Measurements from ENCODE around the gene TEAD3.

DNA sequence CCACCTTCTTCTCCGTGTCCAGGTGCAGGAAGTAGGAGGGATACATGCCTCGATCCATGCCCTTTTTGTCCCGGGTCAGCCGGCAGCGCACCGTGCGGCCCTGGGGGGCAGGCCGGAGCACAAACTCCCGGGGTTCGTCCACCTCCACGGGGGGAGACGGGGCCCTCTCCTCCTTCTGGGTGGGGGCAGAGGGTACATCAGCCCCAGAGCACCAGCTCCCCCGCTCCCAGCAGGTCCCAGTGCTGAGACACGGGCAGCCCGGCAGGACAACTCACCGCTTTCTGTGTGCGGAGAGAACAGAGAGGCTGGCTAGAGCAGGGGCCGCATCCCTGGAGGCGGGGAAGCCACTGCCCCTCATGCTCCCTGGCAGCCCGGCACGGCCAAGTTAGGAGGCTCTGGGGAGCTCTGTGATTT is 9.1 kb upstream of the TEAD3 start:
- TF ChIP-seq EP300 (IDR thresholded peaks at IDR 0.05; ENCODE audit: borderline replicate concordance in 1 of 2, control insufficient read depth in 1 of 2, low read depth in 2 of 2, low read length in 2 of 2) (no peak), EGR1 (IDR thresholded peaks at IDR 0.05; ENCODE audit: borderline replicate concordance in 1 of 2, low read depth in 2 of 2, low read length in 2 of 2) (no peak)

Measured in GM12878 (cell line).